Measurements from ENCODE around the gene SEC11C.
"Not testable (repeated sequence)": the region's sequence is repeated elsewhere in the genome, so short reads cannot be mapped to it uniquely, and the experiment has no call there.

The SEC11C gene

GRCh38 chr18:59139615-59140301 lies at the start of gene SEC11C:
Gene SEC11C (plus strand): TSS chr18:59139884. CDS start chr18:59139949, 65 bp downstream.
- peak; percentile 98 for DNase-seq (ENCODE audit: low spot score)

GRCh38 chr18:59090966-59091603 lies 48.6 kb upstream of the SEC11C start:
- no peak for DNase-seq (ENCODE audit: low spot score)

GRCh38 chr18:59093668-59094067 lies 46.0 kb upstream of the SEC11C start:
- no peak for DNase-seq (ENCODE audit: low spot score)

GRCh38 chr18:59094569-59094968 lies 45.1 kb upstream of the SEC11C start:
- no peak for DNase-seq (ENCODE audit: low spot score)

GRCh38 chr18:59096098-59096789 lies 43.4 kb upstream of the SEC11C start:
- no peak for DNase-seq (ENCODE audit: low spot score)

- no peak for DNase-seq (ENCODE audit: low spot score)
Observed at GRCh38 chr18:59101830-59102414, 37.8 kb upstream of the SEC11C start.

- DNase-seq (ENCODE audit: low spot score), result no peak
Observed at GRCh38 chr18:59109375-59109774, 30.3 kb upstream of the SEC11C start.

- DNase-seq (ENCODE audit: low spot score), result no peak
Observed at GRCh38 chr18:59114160-59114559, 25.5 kb upstream of the SEC11C start.

- DNase-seq (ENCODE audit: low spot score), result no peak
Observed at GRCh38 chr18:59123588-59124369, 15.9 kb upstream of the SEC11C start.

GRCh38 chr18:59124370-59124704 lies 15.3 kb upstream of the SEC11C start:
- DNase-seq (ENCODE audit: low spot score), result no peak

GRCh38 chr18:59127047-59127446 lies 12.6 kb upstream of the SEC11C start:
- DNase-seq (ENCODE audit: low spot score), result no peak

- no peak for DNase-seq (ENCODE audit: low spot score)
Observed at GRCh38 chr18:59129951-59130703, 9.6 kb upstream of the SEC11C start.

- no peak for DNase-seq (ENCODE audit: low spot score)
Observed at GRCh38 chr18:59132810-59133465, 6.7 kb upstream of the SEC11C start.

GRCh38 chr18:59139291-59139614 lies 431 bp upstream of the SEC11C start:
- DNase-seq (ENCODE audit: low spot score), result no peak

- DNase-seq (ENCODE audit: low spot score), result peak; percentile 55
Observed at GRCh38 chr18:59140302-59140885, 710 bp downstream of the SEC11C start.

GRCh38 chr18:59141294-59142068 lies 1.8 kb downstream of the SEC11C start:
- peak; percentile 94 for DNase-seq (ENCODE audit: low spot score)

GRCh38 chr18:59142274-59142673 lies 2.6 kb downstream of the SEC11C start:
- DNase-seq (ENCODE audit: low spot score), result peak; percentile 49

- DNase-seq (ENCODE audit: low spot score), result not testable (repeated sequence)
Observed at GRCh38 chr18:59142800-59143416, 3.2 kb downstream of the SEC11C start.

- no peak for DNase-seq (ENCODE audit: low spot score)
Observed at GRCh38 chr18:59143441-59143840, 3.8 kb downstream of the SEC11C start.
